Heart left ventricle (tissue), 13 donors: ENCODE measurements around the gene LIMK2.
"Not testable (repeated sequence)": the region's sequence is repeated elsewhere in the genome, so short reads cannot be mapped to it uniquely, and the experiment has no call there.

ENCODE experiments used
- POLR2A ChIP-seq, 2 donors: fragments of 450-650 bp; IDR thresholded peaks; one replicate each; pipeline ENCODE4 v1.6.1; 2017; ENCODE audit warnings: antibody characterized with exemption in 2 of 2, mild to moderate bottlenecking in 2 of 2, moderate library complexity in 2 of 2
- TF ChIP-seq, protein P1 (sequence below), 12 donors: fragments of 200-600 bp; sonication (generic) in 4 of 12; IDR thresholded peaks; one replicate each; pipeline versions ENCODE4 v1.5.0 to v1.8.0; 2018 to 2022; ENCODE audit warnings: antibody characterized with exemption in 12 of 12, mild to moderate bottlenecking in 5 of 12
- donor health status: ischemic (EF 13 %, LVEDD 7.1; RV severe dilation, severe dysfunction).
- donor health status: DM: no; HTN: yes; CAD: no.
- donor health status: DM: no; HTN: no; CAD: no.
- donor health status: ischemic (EF 25% LVEDD 6.9; RV normal size, moderate dysfunction).
- donor health status: ischemic (EF 25% LVEDD 5.7; RV mildly dilated, moderate dysfunction).
- donor health status: ischemic (EF 35%, LVEDD 5.7; RV mildly dilated, moderate dysfunction).
- donor health status: nonischemic (EF 11% LVEDD 7.7; RV severe dilation, severe dysfunction).
- donor health status: DM: yes; HTN: yes; CAD: no.
- donor health status: PGD.
- donor health status: ischemic (EF 29% LVEDD 5.4; RV normal size, mild dysfunction).
- donor health status: nonischemic (EF 23%, LVEDD 6.1; RV moderate dilation, normal function).

DNA sequence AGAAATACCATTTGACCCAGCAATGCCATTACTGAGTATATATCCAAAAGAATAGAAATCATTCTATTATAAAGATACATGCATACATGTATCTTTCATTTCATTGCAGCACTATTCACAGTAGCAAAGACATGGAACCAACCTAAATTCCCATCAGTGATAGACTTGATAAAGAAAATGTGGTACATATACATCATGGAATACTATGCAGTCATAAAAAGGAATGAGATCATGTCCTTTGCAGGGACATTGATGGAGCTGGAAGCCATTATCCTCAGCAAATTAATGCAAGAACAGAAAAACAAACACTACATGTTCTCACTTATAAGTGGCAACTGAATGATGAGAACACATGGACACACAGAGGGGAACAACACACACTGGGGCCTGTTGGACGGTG, 102.1 kb downstream of the LIMK2 start:
- TF ChIP-seq, protein P1, sequence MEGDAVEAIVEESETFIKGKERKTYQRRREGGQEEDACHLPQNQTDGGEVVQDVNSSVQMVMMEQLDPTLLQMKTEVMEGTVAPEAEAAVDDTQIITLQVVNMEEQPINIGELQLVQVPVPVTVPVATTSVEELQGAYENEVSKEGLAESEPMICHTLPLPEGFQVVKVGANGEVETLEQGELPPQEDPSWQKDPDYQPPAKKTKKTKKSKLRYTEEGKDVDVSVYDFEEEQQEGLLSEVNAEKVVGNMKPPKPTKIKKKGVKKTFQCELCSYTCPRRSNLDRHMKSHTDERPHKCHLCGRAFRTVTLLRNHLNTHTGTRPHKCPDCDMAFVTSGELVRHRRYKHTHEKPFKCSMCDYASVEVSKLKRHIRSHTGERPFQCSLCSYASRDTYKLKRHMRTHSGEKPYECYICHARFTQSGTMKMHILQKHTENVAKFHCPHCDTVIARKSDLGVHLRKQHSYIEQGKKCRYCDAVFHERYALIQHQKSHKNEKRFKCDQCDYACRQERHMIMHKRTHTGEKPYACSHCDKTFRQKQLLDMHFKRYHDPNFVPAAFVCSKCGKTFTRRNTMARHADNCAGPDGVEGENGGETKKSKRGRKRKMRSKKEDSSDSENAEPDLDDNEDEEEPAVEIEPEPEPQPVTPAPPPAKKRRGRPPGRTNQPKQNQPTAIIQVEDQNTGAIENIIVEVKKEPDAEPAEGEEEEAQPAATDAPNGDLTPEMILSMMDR (IDR thresholded peaks at IDR 0.05): not testable (repeated sequence)
- not testable (repeated sequence) for TF ChIP-seq POLR2A (IDR thresholded peaks at IDR 0.05)
